NB4 (cell line): ENCODE measurements around the gene LY6G6F.
A peak's percentile ranks its signal among the peaks of the same experiment; 100 is the strongest.

Experiments used
- CTCF ChIP-seq: IDR thresholded peaks from one replicate; pipeline ENCODE4 v1.5.1; 2012; ENCODE audit warnings: low read depth, low read length
- POLR2A ChIP-seq: IDR thresholded peaks from 2 replicates; pipeline ENCODE4 v1.6.1; 2011; ENCODE audit warnings: mild to moderate bottlenecking; ENCODE audit not compliant: insufficient read length; ENCODE audit errors: extremely low read depth

- TF ChIP-seq CTCF (no peak), POLR2A (peak; percentile 87)
Observed at GRCh38 chr6:31736021-31736767, 29.5 kb downstream of the LY6G6F start, which contains the start of gene CLIC1.
